HG03039 (cell line): Measurements from ENCODE around the gene PXMP4.

Source experiments
- ATAC-seq: cut with Tn5 transposase; IDR thresholded peaks from one replicate; pipeline ENCODE4 v1.9.1; 2021; ENCODE audit warnings: mild to moderate bottlenecking, moderate library complexity; ENCODE audit not compliant: unreplicated experiment

Gene PXMP4

DNA sequence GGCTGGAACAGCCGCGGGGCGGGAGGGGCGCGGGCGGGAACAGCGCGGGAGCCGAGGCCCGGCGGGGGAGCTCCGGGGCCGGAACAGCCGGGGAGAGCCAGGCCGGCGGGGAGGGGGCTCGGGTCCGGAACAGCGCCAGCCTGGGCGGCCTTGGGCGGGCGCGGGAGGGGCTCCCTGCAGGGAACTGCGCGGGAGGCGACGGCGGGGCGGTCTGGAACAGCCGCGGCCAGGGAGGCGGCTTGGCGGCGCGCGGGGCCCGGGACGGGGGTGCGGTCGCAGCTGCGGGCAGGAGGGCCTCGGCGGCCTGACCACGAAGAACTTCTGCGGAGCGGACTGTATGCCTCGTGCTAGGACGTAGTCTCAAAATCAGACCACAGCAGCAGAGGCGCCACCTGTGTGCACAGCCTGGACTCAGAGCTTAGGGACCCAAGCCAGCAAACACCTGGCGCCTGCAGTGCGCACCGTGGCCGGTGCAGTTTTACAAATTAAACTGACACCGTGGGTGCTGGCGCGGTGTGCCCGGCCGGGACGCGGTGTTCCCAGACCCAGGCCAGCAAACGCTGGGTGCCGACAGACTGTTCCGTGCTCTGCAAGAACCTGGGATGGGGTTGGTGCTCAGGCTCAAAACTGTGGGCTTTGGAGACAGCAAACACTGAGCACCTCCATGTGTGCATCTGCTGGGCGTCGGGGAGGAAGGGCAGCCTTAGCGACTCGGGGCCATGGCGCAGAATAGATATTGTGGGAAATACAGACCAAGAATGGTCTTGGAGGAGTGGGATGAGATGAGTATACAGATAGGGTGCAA, 12.3 kb upstream of the PXMP4 start:
- peak; percentile 47 for ATAC-seq

DNA sequence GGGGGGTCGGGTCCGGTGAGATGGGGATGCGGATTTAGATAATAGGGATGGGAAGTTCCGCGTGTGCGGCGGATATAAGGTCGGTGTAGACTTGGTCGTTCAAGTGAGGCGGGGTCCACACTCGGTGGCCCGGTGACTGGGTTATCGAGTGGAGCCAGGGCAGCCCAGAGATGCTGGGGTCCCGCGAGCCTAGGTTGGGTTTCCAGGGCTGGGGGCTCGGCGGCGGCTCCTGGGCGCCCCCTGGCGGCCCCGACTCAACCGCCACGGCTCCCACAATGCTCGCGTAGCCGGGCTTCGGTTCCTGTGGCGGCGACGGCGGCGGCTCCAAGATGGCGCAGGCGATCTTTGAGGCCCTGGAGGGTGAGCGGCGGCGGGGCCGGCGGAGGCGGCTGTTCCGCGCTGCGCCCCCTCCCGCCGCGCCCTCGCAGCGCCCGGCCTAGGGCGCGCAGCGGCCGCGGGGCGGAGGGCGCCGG, 11.6 kb upstream of the PXMP4 start, which contains the start of gene ZNF341:
ZNF341 (plus strand) TSS at position 304 of the 473 bp plus-strand sequence; CDS start at position 330, 26 bp downstream.
- peak; percentile 64 for ATAC-seq

DNA sequence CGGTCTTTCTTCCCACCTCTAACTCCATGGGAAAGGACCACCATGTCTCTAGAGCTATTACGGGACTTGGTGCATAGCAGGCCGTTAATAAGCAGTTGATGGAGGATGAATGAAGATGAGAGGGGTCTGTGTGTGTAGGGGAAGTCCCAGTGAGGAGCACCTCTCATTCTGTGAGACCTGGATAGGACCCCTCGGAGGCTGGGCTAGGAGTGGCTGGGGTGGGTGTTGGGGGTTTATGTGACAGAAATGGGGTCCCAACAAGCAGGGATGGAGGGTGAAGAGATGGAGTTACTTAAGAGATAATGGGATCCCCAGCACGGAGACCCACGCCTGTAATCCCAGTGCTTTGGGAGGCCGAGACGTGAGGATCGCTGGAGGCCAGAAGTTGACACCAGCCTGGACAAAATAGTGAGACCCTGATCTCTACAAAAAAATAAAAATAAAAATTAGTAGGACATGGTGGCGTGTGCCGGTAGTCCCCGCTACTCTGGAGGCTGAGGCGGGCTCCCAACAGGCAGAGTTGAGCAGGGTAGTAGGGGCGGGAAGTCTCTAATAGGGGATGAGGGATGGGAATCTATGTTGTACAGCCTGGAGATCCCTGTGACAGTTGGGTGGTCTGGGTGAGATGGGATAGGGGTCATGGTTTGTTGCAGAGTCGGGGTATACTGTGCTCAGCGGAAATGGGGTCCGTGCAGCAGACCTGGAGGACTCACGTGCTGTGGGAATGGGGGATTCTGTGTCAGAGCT, 11.0 kb upstream of the PXMP4 start:
- no peak for ATAC-seq

DNA sequence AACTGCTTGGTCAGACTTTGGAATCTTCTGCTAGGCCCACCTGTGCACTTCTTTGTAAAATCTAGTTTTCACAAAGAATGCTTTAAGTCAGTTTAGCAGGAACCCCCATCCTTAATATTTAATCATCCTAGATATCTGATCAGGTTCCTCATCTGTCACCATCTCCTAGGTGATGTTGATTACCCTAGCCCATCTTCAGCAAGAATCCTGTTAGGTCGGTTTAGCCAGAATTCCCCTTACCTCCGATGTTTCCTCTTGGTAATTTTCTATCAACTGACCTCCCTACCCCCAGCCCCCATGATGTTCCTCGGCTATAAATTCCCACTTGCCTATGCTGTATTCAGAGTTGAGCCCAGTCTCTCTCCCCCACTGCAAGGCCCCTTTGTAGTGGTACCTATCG, 9.0 kb upstream of the PXMP4 start:
- no peak for ATAC-seq

DNA sequence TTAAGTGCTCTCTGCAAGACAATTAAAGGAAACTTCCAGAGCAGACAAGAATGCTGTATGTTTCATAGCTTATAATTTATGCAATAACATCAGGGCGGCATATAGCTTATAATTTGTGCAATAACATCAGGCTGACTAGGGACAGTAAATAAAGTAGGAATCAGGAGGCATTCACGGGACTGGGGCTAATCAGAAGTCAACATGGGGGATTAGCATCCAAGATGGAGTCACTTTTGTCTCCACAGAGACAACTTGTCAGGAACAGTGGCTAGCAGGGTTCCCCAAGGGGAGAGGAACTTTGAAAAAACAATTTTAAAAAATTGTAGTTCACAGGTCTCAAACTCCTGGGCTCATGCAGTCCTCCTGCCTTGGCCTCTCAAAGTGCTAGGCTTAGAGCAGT, 8.4 kb upstream of the PXMP4 start:
- no peak for ATAC-seq

DNA sequence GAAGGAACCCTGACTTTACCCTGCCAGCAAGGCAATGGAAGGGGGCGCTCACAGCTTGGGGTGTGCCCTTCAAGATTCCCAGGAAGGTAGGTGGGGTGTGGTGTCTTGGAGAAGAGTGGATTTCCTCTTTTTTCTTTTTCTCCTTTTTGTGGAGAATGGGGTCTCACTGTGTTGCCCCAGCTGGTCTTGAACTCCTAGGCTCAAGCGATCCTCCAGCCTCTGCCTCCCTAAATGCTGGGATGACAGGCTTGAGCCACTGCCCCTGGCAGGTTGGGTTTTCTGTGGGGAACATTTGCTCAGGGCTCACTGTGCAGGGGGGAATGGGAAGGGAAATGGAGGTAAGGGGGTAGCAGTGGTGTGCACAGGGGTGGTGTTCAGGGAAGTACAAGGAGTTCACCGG, 7.7 kb upstream of the PXMP4 start:
- ATAC-seq = no peak

DNA sequence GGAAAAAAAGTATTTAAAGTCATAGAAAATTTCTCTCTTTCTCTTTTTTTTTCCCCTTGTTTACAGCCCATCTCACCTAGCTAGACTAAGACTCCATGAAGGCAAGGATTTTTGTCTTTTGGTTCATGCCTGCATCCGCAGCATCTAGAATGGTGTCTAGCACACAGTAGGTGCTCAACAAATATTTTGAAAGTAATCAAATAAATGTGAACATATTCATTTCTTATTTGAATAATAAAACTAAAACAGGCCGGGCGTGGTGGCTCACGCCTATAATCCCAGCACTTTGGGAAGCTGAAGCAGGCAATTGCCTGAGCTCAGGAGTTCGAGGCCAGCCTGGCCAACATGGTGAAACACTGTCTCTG, 7.0 kb upstream of the PXMP4 start:
- no peak for ATAC-seq

DNA sequence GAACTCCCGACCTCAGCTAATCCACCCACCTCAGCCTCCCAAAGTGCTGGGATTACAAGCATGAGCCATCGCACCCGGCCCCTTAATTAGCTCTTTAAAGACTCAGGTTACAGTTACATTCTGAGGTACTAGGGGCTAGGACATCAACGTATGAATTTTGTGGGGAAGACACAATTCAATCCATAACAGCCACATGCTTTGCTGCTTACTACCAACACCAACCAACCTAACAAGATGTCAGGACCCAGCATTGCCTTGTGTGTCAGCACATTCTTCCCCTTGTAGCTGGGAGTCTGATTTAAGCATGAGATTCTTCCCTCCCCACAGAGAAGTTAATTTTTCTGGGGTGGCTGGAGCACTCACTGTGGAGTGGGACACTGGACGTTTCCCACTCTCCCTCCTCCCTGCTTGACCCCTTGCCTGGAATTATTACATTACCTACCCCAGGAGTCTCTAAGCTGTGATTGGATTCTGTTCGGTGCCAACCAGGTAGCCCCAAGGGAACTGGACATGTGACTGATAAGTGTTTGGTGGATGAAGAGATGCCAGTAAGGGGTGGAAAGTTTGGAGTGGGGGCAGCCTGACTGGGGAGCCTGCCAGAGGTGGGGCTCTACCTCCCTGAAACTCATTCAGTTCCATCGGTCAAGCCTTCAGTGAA, 5.6 kb upstream of the PXMP4 start:
- no peak for ATAC-seq

DNA sequence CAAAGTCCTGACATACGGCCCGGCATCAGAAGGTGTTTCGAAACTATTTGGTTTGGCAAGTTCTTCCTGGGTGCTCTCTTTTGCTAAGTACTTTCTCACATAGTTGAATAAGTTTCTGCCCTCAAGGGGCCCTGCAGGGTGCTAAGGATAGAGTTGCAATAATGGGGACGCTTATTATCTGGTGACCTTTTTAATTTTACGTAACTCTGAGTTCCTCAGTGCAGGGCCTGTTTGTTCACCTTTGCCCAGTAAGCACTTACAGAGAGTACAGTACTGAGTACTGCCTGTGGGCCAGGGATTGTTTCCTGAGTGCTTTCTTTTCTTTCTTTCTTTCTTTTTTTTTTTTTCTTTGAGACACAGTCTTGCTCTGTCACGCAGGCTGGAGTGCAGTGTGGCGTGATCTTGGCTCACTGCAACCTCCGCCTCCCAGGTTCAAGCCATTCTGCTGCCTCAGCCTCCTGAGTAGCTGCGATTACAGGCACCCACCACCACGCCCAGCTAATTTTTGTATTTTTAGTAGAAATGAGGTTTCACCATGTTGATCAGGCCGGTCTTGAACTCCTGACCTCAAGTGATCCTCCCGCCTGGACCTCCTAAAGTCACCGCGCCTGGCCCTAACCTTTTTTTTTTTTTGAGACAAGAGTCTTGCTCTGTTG, 4.5 kb upstream of the PXMP4 start:
- ATAC-seq = no peak

DNA sequence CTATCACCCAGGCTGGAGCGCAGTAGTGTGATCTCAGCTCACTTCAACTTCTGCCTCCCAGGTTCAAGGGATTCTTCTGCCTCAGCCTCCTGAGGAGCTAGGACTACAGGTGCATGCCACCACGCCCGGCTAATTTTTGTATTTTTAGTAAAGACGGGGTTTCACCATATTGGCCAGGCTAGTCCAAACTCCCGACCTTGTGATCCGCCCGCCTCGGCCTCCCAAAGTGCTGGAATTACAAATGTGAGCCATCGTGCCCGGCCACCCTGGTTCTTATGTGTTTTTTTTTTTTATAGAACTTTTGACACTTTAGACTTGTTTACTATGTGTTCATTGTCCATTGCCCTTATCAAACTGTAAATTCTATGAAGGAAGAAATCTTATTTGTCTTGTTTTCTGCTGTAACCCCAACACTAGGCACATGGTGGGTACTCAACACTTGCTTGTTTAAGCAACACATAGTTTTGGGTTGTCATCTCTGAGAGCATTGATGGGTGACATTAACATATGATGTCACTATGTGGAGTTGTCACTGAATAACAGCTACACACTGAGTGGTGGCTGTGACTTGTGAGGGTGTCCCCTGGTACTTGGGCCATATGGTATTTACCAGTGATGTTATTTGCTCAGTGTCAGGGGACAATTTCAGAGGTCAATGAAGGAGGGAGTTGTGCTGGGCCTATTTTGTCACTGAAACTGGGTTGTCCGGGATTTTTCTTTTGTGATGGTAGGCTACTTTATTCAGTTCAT, 1.5 kb upstream of the PXMP4 start:
- no peak for ATAC-seq

DNA sequence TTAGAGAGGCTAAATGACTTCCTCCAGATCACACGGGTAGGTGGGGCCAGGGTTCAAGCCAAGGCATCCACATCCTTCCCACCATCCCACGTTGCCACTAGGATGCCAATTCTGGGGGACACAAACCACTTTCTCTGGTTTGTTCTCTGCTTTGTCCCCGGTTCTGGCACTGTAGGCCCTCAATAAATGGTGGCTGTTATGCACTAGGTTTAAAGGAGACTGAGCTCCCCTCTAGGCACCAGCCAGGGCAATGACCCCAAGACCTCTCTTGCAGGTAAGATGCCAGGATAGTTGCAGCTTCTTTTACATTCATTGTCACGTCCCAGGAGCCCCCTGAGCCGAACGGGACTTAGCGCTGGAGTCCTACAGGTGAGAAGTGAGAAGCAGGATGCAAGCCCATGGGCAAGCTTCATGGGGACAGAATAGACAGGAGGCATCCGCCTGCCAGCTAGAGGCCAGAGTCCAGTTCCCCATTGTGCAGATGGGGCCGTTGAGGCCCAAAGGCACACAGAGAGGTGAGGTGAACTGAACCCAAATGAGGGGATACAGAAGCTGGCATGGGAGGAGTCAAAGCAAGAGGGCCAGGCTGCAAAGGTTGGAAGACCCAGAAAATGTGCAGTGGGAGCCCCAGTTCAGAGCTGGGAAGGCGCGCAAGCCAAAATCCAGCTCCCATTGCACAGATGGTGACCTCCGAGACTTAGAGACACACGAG, 677 bp downstream of the PXMP4 start:
- no peak for ATAC-seq

DNA sequence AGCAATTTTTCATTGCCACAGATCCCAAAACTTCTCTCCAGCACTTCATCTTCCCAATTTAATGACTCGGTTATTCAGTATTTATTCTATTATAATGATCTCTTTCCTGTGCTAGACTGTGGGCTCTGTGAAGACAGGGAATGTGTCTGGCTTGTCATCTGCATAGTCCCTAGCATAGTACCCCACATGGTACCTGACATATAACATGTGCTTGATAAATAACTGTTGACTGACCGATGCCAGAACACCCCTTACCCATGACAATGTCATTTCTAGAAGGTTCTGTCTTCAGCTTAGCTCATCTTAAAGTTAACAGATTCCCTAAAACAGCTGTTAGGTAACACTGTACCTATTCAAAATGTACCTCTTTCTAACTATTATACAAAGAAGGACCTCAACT, 3.6 kb downstream of the PXMP4 start:
- no peak for ATAC-seq

DNA sequence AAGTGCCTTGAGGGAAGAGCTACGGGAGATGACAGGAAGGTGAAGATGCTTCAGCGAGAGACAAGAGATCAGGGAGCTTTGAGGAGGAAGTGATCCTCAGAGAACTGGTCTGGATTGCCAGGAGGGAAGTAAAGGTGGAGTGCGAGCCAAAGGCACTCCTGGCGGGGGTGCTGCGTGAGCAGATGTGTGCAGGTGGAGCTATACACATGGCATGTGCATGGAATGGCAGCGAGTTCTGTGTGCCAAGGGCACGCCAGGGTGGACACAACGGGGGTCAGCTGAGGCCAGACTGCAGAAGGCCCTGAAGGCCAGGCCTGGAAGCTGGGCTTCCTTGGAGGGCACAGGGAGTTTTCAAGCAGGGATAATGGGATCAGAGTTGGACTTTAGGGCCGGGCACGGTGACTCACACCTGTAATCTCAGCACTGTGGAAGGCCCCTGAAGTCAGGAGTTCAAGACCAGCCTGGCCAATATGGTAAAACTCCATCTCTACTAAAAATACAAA, 6.2 kb downstream of the PXMP4 start:
- ATAC-seq = no peak

DNA sequence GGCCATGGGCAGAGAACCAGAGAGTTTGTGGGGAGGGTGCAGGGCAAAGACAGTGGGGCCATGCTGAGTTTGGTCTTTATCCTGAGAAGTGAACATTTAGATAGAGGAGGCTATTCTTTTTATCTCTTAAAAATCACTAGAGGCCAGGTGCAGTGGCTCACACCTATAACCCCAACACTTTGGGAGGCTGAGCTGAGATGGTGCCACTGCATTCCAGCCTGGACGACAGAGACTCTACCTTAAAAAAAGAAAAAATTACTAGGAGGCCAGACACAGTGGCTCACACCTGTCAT, 8.7 kb downstream of the PXMP4 start:
- no peak for ATAC-seq

DNA sequence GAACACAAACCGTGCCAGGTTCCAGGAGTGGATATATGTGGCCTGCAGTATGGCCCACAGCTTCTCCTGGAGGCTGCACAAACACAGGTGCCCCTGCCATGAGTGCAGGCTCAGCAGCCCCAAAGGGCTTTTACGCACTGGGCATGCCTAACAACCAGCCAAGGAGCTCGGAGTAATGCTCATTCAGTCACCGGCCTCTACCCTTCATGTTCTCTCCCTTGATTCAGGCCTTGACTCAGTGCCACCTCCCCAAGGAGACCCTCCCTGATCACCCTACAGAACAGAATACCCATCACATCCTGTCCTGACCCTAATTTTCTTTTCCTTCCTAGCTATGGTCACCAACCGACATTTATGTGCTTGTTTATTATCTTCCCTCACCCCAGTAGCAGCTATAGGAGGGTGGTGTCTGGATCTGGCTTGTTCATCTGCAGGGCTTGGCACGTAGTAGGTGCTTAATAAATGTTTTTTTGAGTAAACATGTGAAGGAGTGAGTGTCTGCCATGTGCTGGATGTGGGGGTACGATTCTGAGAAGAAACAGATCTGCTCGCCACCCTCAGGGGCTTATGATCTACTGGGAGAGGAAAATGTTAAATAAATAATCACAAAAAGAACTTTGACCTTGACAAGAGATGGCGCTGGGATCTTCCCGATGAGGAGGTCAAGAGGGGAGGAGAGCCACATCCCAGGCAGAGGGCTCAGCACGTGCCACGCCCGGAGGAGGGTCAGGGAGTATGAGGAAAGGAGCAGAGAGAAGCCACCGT, 9.2 kb downstream of the PXMP4 start:
- no peak for ATAC-seq

DNA sequence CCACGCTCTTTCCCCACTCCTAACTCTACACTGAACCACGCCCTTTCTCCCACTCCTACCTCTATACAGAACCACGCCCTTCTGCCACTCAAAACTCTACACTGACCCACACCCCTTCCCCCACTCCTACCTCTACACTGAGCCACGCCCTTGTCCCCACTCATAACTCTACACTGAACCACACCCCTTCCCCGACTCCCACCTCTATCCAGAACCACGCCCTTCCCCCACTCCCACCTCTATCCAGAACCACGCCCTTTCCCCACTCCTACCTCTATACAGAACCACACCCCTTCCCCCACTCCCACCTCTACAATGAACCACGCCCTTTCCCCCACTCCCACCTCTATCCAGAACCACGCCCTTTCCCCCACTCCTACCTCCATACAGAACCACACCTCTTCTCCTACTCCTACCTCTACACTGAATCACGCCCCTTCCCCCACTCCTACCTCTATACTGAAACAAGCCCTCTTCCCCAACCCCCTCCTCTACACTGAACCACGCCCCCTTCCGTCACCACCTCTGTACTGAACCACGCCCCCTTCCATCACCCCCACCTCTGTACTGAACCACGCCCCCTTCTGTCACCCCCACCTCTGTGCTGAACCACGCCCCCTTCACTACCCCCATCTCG, 10.1 kb downstream of the PXMP4 start:
- ATAC-seq = no peak

DNA sequence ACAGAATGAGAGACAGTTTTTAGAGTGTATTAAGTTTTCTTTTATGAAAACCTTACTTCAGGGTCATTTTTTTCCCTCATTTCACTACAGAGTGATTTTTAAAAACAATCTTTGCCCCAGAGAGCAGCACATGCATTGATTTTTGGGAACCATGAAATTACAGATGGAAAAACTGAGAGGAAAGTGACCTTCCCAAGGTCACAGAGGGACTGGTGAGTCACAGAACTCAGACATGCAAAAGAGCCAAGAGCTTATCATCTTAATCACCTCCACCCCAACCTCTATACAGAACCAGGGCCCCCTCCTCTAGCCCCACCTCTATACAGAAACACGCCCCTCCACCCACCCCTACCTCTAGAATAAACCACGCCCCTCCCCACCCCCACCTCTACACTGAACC, 10.7 kb downstream of the PXMP4 start:
- no peak for ATAC-seq

DNA sequence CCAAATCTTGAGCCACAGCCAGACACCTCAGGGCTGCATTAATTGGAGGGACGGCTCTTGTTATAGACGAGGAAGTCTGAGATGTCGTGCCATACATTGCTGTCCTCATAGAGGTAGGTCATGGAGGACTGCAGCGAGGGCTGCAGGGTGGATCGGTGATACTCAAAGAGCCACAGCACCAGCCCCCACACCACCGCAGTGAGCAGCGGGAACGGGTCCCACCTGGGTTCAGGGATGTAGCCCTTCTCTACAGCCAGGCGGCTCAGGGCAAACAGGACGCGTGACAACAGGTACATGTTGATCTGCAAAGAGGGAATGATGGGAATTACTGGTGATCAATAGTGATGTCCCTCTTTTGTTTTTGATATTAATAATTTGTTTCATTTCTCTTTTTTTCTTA, 12.4 kb downstream of the PXMP4 start:
- ATAC-seq = no peak
